ENCODE measurements around the gene AK3.
"Not testable (repeated sequence)": the region's sequence is repeated elsewhere in the genome, so short reads cannot be mapped to it uniquely, and the experiment has no call there.

The AK3 gene

GRCh38 chr9:4662989-4663792 lies 77.8 kb downstream of the AK3 start:
- no peak for FAIRE-seq

- no peak for FAIRE-seq
These were observed 78.7 kb downstream of the AK3 start, which contains the start of gene PLPP6 for GRCh38 chr9:4662108-4662988. Gene PLPP6 (plus strand): TSS chr9:4662294. CDS start chr9:4662376, 82 bp downstream.

- FAIRE-seq = no peak
These were observed 79.4 kb downstream of the AK3 start for GRCh38 chr9:4661611-4662010.

DNA sequence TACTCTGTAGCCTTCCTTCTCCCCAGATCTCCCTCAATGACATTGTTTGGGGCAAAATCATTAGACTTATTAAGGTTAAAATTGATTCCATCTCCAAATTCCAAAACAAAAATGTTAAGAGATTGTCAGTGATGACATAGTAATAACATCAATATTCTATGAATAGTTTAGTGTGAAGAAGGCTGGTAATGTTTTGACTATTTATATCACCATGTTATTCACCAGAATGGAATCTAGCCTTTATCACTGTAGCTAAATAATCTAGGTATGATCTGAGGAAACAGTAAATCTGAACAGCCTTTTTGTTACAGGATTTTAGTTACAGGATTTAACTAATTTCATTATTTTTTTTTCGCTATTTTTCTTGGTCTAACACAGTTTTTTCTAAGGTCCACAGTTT lies 79.8 kb downstream of the AK3 start:
- no peak for FAIRE-seq

DNA sequence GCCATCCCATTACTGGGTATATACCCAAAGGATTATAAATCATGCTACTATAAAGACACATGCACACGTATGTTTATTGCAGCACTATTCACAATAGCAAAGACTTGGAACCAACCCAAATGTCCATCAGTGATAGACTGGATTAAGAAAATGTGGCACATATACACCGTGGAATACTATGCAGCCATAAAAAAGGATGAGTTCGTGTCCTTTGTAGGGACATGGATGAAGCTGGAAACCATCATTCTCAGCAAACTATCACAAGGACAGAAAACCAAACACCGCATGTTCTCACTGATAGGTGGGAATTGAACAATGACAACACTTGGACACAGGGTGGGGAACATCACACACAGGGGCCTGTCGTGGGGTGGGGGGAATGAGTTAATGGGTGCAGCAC lies 80.3 kb downstream of the AK3 start:
- FAIRE-seq = not testable (repeated sequence)
